GM18520 (cell line): ENCODE results near the gene WFDC10A.
"Not testable (repeated sequence)": the region's sequence is repeated elsewhere in the genome, so short reads cannot be mapped to it uniquely, and the experiment has no call there.

Experiments
- ATAC-seq: cut with Tn5 transposase; IDR thresholded peaks from one replicate; pipeline ENCODE4 v1.9.1; 2021; ENCODE audit not compliant: unreplicated experiment

The WFDC10A gene

DNA sequence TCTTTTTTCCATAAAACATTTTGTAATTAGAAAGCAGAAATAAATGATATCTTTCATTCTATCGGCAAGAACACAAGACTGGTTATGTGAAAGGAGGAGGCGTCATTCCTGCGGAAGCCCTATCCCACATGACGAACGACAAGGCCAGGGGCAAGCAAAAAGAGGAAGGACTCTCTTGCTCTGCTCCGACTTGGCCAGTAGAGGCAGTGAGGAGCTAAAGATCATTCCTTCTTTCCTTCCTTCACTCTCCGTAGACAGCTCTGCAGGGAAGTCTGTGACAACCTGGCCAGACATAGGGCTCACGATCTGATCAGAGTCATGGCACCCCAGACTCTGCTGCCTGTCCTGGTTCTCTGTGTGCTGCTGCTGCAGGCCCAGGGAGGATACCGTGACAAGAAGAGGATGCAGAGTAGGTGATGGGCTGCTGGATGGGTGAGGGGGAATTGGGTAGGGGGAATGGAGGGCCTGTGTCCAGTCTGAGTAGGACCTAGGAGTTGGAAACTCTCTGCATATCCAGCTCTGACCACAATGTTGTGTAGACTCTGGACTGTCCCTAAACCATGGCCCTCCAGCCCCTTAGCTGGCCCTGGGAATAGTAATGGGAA, at the start of gene WFDC10A:
WFDC10A (plus strand) TSS at position 244 of the 605 bp plus-strand sequence; CDS start at position 319, 75 bp downstream.
- ATAC-seq, result no peak

DNA sequence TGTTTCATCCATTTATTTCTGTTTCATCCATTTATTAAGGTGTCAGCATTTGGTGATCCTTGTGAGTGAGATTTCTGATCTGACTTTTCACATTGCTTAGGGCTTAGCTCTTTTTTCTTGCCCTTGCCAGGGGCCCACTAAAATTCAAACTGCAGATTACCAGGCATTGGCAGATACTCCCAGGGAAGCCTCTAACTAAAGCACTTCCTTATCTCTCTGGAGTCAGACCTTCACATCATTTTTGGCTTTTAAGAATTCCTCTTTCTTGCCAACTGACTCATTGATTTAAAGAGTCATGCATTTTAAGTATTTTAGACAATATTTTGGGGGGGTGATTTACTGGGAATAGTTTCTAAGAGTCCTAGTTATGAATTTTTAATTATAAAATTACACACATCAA, 47.8 kb upstream of the WFDC10A start:
- no peak for ATAC-seq

DNA sequence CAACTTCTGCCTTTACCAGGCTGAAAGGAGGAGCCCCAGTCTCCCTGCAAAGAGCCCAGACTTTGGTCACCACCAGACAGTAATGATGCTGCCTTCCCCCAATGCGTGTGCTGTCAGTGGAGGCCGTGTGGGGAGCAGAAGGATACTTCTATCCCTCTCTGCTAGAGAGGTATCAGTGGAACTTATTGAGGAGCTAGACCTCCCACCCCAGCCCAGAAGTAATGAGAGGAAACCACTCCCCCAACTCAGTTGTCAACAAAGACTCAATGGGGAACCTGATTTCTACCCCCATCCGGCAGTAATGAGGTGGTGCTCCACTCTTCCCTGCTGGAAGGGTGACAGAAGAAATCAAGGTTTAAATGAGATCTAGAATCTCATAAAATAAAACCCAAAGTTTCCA, 46.0 kb upstream of the WFDC10A start:
- no peak for ATAC-seq

DNA sequence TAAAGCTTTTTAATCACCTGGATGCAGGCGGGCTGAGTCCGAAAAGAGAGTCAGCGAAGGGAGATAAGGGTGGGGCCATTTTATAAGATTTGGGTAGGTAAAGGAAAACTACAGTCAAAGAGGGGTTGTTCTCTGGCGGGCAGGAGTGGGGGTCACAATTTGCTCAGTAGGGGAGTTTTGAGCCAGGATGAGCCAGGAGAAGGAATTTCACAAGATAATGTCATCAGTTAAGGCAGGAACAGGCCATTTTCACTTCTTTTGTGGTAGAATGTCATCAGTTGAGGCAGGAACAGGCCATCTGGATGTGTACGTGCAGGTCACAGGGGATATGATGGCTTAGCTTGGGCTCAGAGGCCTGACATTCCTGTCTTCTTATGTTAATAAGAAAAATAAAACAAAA, 45.2 kb upstream of the WFDC10A start:
- not testable (repeated sequence) for ATAC-seq

DNA sequence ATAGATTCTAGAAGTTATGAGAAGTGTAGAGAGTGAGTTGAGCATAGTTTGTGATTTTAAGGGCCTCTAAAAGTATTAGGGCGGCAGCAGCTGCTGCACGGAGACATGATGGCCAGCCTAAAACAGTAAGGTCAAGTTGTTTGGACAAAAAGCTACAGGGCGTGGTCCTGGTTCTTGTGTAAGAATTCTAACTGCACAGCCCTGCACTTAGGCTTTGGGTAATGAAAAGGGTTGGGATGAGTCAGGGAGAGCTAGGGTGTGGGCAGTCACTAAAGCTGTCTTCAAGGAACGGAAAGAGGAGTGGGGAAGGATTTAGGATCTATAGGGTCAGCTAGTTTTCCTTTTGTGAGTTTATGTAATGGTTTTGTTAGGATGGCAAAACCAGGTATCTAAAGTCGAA, 43.6 kb upstream of the WFDC10A start:
- not testable (repeated sequence) for ATAC-seq

DNA sequence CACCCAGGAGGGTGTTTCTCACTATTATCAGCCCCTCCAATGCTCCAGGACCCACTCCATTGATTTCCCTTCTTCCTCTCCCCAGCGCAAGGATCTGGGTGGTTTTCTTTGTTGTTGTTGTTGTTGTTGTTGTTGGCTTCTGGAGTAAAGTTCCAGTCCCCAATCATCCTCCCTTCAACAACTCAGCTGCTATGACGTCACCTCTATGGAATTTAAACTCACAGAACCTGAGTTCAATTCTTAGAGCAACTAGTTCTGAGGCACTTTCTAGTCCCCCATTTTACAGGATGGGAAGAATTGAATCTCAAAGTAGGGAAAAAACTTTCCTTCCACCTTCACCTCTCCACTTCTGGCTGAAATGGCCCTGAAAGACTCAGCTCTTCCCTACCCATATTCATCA, 40.7 kb upstream of the WFDC10A start:
- ATAC-seq, result no peak

DNA sequence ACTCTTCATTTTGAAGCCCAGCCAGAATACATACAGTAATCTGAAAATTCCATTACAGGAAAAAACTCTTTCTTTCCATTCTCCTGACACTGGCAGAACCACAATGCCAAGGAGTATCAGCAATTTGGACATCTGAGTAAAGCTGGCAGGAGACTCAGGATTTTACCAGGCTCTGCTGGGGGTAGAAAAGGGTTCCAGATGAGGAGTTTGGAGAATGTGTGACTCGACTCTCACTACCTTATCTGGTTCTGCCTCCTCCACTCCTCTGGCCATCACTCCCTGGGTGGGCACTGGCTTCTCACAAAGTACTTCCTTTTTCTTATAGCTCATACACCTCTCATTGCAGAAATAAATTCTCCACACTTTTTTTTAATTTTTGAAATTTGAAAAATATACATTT, 39.8 kb upstream of the WFDC10A start:
- ATAC-seq, result no peak

DNA sequence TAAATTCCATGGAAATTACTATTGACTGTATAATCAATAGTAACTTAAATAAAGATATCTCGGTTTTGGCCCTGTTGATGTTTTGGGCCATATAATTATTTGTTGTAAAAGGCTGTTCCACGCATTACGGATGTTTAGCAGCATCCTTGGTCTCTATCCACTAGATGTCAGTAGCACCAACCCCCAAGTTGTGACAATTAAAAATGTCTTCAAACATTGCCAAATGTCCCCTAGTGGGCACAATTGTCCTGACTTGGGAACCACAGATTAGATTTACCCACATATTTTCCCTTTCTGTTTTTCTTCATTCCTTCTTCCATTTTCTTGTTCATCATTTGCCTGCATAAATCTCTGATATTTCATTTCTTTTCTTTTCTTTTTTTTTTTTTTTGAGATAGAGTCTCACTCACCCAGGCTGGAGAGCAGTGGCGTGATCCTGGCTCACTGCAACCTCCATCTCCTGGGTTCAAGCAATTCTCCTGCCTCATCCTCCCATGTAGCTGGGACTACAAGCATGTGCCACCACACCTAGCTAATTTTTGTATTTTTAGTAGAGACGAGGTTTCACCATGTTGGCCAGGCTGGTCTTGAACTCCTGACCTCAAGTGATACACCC, 36.9 kb upstream of the WFDC10A start:
- ATAC-seq, result no peak

DNA sequence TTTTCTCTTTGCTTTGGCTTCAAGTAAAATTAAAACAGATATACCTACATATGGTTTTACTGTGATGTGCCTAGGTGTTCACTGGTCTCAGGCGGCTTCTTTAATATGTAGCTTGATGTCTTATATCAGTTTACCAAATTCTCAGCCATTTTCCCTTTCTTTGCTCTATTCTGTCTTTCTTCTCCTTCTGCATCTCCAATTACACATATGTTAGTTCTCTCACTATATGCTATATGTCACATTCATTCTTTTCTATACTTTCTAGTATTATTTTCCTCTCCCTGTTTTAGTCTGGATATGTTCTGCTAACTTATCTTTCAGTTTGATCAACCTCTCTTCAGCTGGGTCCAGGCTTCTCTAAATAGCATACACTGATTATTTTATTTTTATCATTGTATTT, 36.0 kb upstream of the WFDC10A start:
- ATAC-seq, result no peak

DNA sequence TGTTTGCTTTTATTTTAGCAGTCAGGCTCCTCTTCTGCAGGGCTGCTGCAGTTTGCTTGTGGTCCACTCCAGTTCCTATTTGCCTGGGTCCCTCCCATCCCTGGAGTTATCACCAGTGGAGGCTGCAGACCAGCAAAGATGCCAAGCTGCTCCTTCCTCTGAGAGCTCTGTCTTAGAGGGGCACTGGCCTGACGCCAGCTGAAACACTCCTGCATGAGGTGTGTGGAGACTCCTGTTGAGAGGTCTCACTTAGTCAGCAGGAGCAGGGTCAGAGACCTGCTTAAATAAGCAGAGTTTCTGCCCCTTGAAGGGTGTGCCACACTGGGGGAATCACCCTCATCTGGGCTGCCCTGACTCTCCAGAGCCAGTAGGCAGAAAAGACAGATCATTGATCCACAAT, 34.3 kb upstream of the WFDC10A start:
- no peak for ATAC-seq

DNA sequence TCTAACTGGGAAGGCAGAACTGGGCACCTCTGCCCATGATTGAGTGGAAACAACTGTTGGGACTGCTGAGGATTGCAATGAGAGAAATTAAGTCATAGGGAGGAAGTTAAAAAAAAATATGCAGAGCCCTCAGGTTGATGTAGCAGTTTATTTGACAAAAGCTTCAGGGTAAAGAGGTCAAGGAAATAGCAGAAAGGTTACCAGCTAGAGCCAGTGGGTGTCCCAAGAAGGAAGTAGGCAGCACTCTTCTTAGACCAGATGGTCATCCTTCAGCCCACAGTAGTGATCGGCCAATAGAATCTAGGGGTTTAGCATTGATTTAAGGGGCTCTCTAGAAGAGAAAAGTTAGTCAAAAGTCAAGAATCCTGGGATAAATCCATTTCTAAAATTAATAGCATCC, 21.7 kb upstream of the WFDC10A start:
- ATAC-seq, result no peak

DNA sequence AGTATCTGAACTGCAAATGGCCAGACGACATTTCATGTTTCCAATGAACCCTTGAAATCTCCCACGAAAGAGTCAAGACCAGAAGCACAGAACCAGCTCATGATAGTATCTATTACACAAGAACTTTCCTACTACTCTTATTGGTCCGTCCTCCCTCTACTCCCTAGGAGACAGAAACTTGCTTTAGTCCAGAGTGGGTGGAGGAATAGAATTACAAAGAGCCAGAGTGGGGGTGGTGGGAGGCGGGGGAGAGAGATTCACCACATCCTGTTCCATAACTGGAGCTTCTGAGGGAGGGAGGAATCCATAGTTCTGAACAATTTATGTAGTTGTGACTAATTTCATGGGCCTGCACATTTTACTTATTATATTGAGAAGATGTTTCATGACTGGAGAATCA, 18.5 kb upstream of the WFDC10A start:
- no peak for ATAC-seq

DNA sequence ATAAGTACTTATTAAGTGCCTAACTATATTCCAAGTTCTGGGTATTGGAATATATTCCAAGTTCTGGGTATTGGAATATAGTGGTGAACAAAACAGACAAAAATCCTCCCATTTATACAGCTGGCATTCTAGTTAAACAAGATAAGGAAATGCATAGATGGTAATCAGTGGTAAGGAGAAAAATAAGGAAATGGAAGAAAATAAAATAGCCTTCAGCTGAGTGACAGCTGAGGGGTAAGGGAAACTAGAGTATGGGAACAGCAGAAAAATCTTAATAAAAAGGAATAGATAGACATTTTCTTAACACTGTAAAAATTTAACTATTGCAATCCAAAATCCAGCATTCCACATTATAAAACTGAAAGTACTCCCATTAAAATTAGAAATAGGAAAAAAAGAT, 17.2 kb upstream of the WFDC10A start:
- no peak for ATAC-seq

DNA sequence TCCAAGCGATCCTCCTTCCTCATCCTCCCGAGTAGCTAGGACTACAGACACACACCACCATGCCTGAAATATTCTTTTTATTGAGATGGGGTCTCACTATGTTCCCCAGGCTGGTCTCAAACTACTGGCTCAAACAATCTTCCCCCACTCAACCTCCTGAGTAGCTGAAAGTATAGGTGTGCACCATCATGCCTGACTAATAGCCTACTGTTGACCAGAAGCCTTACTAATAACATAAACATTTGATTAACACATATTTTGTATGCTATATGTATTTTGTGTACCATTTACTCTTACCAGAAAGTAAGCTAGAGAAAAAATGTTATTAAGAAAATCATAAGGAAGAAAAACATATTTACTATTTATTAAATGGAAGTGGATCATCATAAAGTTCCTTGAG, 11.9 kb upstream of the WFDC10A start:
- no peak for ATAC-seq

DNA sequence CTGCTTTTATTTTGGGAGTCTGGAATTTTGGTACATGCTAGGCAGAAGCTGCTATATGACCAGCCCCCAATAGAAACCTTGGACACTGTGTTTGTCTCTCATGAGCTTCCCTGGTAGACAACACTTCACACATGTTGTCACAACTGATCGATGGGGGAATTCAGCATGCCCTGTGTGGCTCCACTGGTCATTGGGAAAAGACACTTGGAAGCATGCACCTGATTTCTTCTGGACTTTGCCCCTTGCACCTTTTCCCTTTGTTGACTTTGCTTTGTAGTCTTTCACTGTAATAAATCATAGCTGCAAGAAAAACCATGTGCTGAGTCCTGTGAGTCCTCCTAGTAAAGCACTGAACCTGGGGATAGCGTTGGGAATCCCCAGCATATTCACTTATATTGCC, 7.9 kb upstream of the WFDC10A start:
- no peak for ATAC-seq

DNA sequence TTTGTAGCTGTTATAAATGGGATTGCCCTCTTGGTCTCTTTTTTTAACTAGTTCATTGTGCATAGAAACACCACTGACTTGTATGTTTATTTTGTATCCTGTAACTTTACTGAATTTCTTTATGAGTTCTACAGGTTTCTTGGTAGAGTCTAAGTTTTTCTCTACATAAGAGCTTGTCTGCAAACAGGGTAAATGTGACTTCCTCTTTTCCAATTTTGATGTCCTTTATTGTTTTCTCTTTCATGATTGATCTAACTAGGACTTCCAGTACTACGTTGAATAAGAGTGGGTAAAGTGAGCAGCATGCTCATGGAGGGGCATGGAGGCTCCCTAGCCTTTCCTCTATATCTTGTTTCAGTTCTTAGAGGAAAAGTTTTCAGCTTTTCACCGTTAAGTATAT, 3.0 kb upstream of the WFDC10A start:
- ATAC-seq, result no peak

DNA sequence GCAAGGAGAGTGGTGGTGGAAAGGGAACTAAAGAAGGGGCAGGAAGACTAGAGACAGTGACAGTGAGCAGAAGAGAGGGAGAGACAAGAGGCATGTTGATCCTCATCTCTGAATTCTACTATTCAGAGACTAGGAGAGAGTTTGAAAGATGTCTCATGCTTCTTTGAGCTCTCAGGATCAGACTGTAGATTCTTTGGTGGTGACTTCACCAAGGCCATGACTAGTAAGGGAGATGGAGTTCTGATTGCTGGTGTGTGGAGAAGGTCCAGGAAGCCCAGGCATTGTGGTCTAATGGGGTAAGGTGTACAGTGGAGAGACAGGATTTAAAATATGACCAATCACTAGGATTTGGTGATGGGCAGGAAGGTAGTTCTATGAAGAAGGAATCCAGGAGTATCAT, 832 bp downstream of the WFDC10A start:
- ATAC-seq, result no peak

DNA sequence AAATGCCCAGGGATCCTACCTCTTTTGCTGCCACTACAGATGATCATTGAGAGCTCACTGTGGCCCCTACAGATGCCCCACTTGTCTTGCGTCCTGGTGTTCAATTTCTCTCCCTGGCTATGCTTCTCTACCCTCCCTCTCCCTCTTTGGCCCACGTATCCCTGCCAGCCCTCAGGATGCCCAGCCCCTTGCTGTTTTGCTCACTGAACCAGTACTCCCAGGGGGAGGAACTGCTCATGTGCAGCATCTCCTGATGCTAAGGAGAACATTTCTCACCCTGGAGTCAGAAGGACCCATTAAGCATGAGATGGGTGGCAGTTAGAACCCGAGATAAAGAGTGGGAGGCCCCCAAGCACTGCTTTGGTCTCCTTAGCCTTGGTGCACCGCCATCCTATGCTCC, 1.6 kb downstream of the WFDC10A start, which contains the start of gene WFDC9:
WFDC9 (minus strand) TSS at position 101 of the 400 bp plus-strand sequence. CDS start 21,103 bp downstream, outside the sequence.
- ATAC-seq, result no peak

DNA sequence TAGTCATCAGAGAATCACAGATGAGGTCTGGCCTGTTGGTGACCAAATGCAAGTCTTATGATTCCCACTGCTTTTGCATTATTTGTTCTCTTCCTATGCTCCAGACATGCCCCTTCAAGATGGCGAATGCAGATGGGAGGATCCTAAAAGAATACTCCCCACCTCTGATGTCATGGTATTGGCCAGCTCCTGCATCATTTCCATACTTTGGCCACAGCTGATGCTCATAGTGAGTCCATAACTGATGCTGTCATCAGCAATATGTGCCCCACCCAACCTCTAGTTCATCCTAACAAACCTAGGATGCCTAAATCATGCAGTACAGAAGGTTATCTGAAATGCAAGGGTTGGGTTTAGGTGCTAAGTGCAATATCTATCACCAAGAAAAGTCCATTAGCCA, 7.0 kb downstream of the WFDC10A start:
- no peak for ATAC-seq

DNA sequence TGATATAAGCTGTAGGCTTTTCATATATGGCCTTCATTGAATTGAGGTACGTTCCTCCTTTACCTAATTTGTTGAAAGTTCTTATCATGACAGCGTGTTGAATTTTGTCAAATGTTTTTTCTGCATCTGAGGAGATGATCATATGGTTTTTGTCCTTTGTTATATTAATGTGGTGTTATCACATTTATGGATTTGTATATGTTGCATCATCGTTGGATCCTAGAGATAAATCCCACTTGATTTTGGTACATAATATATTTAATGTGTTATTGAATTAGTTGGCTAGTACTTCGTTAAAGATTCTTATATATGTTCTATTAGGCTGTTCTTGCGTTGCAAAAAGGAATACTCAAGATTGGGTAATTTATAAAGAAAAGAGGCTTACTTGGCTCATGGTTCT, 10.1 kb downstream of the WFDC10A start:
- ATAC-seq, result no peak

DNA sequence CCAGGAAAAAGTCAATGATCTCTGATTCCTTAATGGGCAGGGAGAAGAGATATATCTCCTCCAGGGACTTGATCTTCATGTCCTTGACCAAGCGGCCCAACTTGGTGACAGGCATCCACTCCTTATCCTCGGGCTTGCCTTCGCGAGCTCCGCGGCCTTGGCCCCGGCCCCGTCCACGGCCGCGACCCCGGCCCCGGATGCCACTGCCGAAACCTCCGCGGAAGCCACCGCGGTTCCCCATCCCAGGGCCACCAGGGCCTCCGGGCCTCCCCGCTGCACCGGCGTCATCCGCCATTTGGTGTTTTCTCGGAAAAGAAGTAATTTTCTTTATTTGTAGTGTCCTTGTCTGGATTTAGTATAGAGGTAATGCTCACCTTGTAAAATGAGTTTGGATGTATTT, 11.5 kb downstream of the WFDC10A start:
- not testable (repeated sequence) for ATAC-seq

DNA sequence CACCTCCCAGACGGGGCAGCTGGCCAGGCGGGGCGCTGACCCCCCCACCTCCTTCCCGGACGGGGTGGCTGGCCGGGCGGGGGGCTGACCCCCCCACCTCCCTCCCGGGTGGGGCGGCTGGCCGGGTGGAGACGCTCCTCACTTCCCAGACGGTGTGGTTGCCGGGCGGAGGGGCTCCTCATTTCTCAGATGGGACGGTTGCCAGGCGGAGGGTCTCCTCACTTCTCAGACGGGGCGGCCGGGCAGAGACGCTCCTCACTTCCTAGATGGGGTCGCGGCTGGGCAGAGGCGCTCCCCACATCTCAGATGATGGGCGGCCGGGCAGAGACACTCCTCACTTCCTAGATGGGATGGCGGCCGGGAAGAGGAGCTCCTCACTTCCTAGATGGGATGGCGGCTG, 16.3 kb downstream of the WFDC10A start:
- not testable (repeated sequence) for ATAC-seq

DNA sequence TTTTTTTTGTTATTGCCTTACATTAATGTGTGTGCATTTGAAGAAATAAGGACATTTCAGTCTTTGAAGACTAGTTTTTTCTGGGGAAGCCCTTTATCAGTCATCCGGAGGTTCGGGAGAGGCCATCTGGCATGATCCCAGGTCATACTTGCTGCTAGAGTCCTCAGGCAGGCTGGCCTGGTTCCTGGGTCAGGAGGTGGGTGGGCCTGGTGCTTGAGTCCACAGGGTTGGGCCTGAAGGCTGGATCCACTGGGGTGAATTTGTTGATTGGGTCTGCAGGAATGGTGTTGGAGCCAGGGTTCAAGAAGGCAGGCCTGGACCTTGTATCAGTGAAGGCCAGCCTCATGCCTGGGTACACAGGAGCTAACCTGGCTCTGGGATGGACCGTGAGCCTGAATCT, 17.3 kb downstream of the WFDC10A start:
- no peak for ATAC-seq
